Hepatocyte (in vitro differentiated cells): ENCODE results near the gene MFF. TPM values are rescaled to one million over a fixed set of nuclear protein-coding genes. Genes with fewer than 3 reads are reported as not detected.

ENCODE experiments used
- DNase-seq: peaks from one replicate; pipeline ENCODE4 v3.0.0-alpha.2; 2016; ENCODE audit warnings: low spot score
- H2AFZ ChIP-seq: fragments of 200-600 bp; sonication (generic); 2 replicates; pipeline ENCODE4 v1.6.0; 2016; ENCODE audit warnings: antibody characterized with exemption, mild to moderate bottlenecking
- H3K27ac ChIP-seq: fragments of 200-600 bp; sonication (generic); 2 replicates; pipeline ENCODE4 v1.5.1; 2016; ENCODE audit warnings: mild to moderate bottlenecking
- H3K27me3 ChIP-seq: fragments of 200-600 bp; sonication (generic); 2 replicates; pipeline ENCODE4 v1.6.1; 2016
- H3K36me3 ChIP-seq: fragments of 200-600 bp; sonication (generic); replicated peaks from 2 replicates; pipeline ENCODE4 v1.5.1; 2016; ENCODE audit warnings: low read depth; ENCODE audit not compliant: insufficient read depth
- H3K4me1 ChIP-seq: fragments of 200-600 bp; sonication (generic); 2 replicates; pipeline ENCODE4 v1.5.1; 2016; ENCODE audit warnings: mild to moderate bottlenecking, moderate library complexity; ENCODE audit not compliant: insufficient read depth
- H3K4me2 ChIP-seq: fragments of 200-600 bp; sonication (generic); 2 replicates; pipeline ENCODE4 v1.6.0; 2016
- H3K4me3 ChIP-seq: fragments of 200-600 bp; sonication (generic); 2 replicates; pipeline ENCODE4 v1.5.1; 2016; ENCODE audit warnings: mild to moderate bottlenecking
- H3K79me2 ChIP-seq: fragments of 200-600 bp; sonication (generic); 2 replicates; pipeline ENCODE4 v1.6.0; 2017; ENCODE audit warnings: mild to moderate bottlenecking
- H3K9me2 ChIP-seq: fragments of 200-600 bp; sonication (generic); replicated peaks from 2 replicates; pipeline ENCODE4 v1.6.0; 2017; ENCODE audit warnings: mild to moderate bottlenecking; ENCODE audit not compliant: insufficient read depth
- H3K9me3 ChIP-seq: fragments of 200-600 bp; sonication (generic); 2 replicates; pipeline ENCODE4 v1.5.1; 2016; ENCODE audit warnings: low read depth, mild to moderate bottlenecking
- H4K20me1 ChIP-seq: fragments of 200-600 bp; sonication (generic); 2 replicates; pipeline ENCODE4 v1.6.0; 2016; ENCODE audit warnings: mild to moderate bottlenecking; ENCODE audit not compliant: insufficient read depth, poor library complexity, severe bottlenecking
- CTCF ChIP-seq: fragments of 200-600 bp; sonication (generic); IDR thresholded peaks from 2 replicates; pipeline ENCODE4 v1.5.1; 2016; ENCODE audit warnings: antibody characterized with exemption, mild to moderate bottlenecking; ENCODE audit not compliant: poor library complexity
- EZH2 ChIP-seq: fragments of 200-600 bp; sonication (generic); IDR thresholded peaks from 2 replicates; pipeline ENCODE4 v1.6.1; 2016; ENCODE audit warnings: antibody characterized with exemption, mild to moderate bottlenecking, borderline replicate concordance
- EZH2phosphoT487 ChIP-seq: fragments of 200-600 bp; sonication (generic); IDR thresholded peaks from one replicate; pipeline ENCODE4 v1.6.1; 2018; ENCODE audit warnings: antibody characterized with exemption, mild to moderate bottlenecking, low read depth, moderate library complexity; ENCODE audit not compliant: unreplicated experiment, severe bottlenecking
- WGBS: methylation state at CpG from one replicate; pipeline ENCODE4 v1.1.6; 2016; ENCODE audit warnings: low lambda C conversion rate; ENCODE audit errors: missing lambda C conversion rate; 5-methylcytosine and 5-hydroxymethylcytosine counted together
- polyA plus RNA-seq: library from polyadenylated mRNA; unstranded; fragments of >200 nt; fragmentation: Nextera tagmentation; extraction: Ambion mirVana; gene quantifications from 2 replicates; pipeline ENCODE4 v1.2.1, GENCODE V29; 2016
- total RNA-seq: library from RNA; depleted of rRNA; stranded (reverse); fragments of >200 nt; gene quantifications from 2 replicates; pipeline ENCODE4 v1.2.3, GENCODE V29; 2014

The MFF gene
- total and polyA plus RNA-seq, 2 experiments from 2014 or later = 111 to 125 TPM

GRCh38 chr2:227365833-227366232, 40.8 kb downstream of the MFF start:
- Histone ChIP-seq H2AFZ (no peak overlapping the region), H3K9me2 (no peaks in the 10 kb centered on the region), H3K27ac (no peak overlapping the region), H3K36me3 (no peaks in the 10 kb centered on the region), H3K27me3 (no peaks in the 10 kb centered on the region), H3K79me2 (no peaks in the 10 kb centered on the region), H3K4me2 (no peak overlapping the region), H4K20me1 (no peaks in the 10 kb centered on the region), H3K9me3 (no peaks in the 10 kb centered on the region), H3K4me3 (no peak overlapping the region), H3K4me1 (no peaks in the 10 kb centered on the region)
- WGBS = 65% methylated on average over 3 of the region's 3 CpGs
- TF ChIP-seq CTCF (no peak), EZH2phosphoT487 (no peak), EZH2 (no peak)
- DNase-seq = no peak

- Histone ChIP-seq H3K9me2 (no peaks in the 10 kb centered on the region), H3K9me3 (no peaks in the 10 kb centered on the region), H3K79me2 (no peaks in the 10 kb centered on the region), H3K4me2 (no peak overlapping the region), H3K4me1 (no peaks in the 10 kb centered on the region), H3K4me3 (no peak overlapping the region), H3K36me3 (no peaks in the 10 kb centered on the region), H3K27me3 (no peaks in the 10 kb centered on the region), H2AFZ (no peak overlapping the region), H3K27ac (peak overlapping the region; percentile 36), H4K20me1 (no peaks in the 10 kb centered on the region)
- no peak for DNase-seq
- WGBS = 83% methylated on average over 11 of the region's 11 CpGs
- TF ChIP-seq CTCF (no peak), EZH2phosphoT487 (no peak), EZH2 (no peak)
Measured at GRCh38 chr2:227366769-227367426, 41.8 kb downstream of the MFF start.

GRCh38 chr2:227367427-227367795, 42.4 kb downstream of the MFF start:
- DNase-seq = no peak
- no peaks in the 10 kb centered on the region for H3K36me3 ChIP-seq
- 91% methylated on average over 3 of the region's 3 CpGs for WGBS
- no peaks in the 10 kb centered on the region for H3K27me3 ChIP-seq
- no peaks in the 10 kb centered on the region for H4K20me1 ChIP-seq
- H3K4me1 ChIP-seq = no peaks in the 10 kb centered on the region
- no peaks in the 10 kb centered on the region for H3K79me2 ChIP-seq
- TF ChIP-seq CTCF (no peak), EZH2 (no peak), EZH2phosphoT487 (no peak)
- H3K9me2 ChIP-seq = no peaks in the 10 kb centered on the region
- no peak overlapping the region for H3K4me2 ChIP-seq
- no peaks in the 10 kb centered on the region for H3K9me3 ChIP-seq
- H2AFZ ChIP-seq = no peak overlapping the region
- no peak overlapping the region for H3K4me3 ChIP-seq
- no peak overlapping the region for H3K27ac ChIP-seq
